ENCODE measurements around the gene UBAP1.

DNA sequence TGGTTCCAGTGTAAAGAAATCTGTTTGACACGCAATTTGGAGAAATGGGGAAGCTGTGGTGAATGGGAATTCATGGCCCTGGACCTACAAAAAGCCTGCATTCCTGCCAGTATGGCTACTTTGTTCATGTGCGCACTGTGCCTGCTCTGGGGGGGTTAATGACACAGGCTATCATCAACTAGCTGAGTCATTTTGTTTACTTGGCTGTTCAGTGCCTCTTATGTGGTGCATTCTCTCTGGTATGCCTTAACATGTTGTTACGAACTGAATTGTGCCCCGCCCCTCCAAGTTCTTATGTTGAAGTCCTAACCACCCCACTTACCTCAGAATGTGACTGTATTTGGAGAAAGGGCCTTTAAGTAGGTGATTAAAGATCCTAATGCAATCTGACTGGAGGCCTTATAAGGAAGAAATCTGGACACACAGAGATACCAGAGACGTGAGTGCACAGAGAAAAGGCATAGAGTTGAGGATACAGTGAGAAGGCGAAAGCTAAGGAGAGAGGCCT is 20.4 kb upstream of the UBAP1 start:
- TF ChIP-seq POLR2A (IDR thresholded peaks at IDR 0.05; ENCODE audit: borderline replicate concordance, extremely low read depth, insufficient read depth, insufficient read length) (no peak), CEBPB (IDR thresholded peaks at IDR 0.05; ENCODE audit: low read depth) (no peak), MAX (IDR thresholded peaks at IDR 0.05) (no peak), EZH2 (IDR thresholded peaks at IDR 0.05) (no peak), EZH2phosphoT487 (IDR thresholded peaks at IDR 0.05; ENCODE audit: borderline replicate concordance) (no peak)
- TF ChIP-seq, protein P1, sequence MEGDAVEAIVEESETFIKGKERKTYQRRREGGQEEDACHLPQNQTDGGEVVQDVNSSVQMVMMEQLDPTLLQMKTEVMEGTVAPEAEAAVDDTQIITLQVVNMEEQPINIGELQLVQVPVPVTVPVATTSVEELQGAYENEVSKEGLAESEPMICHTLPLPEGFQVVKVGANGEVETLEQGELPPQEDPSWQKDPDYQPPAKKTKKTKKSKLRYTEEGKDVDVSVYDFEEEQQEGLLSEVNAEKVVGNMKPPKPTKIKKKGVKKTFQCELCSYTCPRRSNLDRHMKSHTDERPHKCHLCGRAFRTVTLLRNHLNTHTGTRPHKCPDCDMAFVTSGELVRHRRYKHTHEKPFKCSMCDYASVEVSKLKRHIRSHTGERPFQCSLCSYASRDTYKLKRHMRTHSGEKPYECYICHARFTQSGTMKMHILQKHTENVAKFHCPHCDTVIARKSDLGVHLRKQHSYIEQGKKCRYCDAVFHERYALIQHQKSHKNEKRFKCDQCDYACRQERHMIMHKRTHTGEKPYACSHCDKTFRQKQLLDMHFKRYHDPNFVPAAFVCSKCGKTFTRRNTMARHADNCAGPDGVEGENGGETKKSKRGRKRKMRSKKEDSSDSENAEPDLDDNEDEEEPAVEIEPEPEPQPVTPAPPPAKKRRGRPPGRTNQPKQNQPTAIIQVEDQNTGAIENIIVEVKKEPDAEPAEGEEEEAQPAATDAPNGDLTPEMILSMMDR (IDR thresholded peaks at IDR 0.05 in 2 of 3, conservative IDR thresholded peaks at IDR 0.05 in 1 of 3; ENCODE audit: borderline replicate concordance in 1 of 3, insufficient read depth in 1 of 3, low read depth in 2 of 3, low read length in 2 of 3): no peak
- TF ChIP-seq, protein P2, sequence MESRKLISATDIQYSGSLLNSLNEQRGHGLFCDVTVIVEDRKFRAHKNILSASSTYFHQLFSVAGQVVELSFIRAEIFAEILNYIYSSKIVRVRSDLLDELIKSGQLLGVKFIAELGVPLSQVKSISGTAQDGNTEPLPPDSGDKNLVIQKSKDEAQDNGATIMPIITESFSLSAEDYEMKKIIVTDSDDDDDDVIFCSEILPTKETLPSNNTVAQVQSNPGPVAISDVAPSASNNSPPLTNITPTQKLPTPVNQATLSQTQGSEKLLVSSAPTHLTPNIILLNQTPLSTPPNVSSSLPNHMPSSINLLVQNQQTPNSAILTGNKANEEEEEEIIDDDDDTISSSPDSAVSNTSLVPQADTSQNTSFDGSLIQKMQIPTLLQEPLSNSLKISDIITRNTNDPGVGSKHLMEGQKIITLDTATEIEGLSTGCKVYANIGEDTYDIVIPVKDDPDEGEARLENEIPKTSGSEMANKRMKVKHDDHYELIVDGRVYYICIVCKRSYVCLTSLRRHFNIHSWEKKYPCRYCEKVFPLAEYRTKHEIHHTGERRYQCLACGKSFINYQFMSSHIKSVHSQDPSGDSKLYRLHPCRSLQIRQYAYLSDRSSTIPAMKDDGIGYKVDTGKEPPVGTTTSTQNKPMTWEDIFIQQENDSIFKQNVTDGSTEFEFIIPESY (IDR thresholded peaks at IDR 0.05; ENCODE audit: extremely low read depth, insufficient replicate concordance, low read length): no peak

Measured in HCT116 (cell line).